A673 (cell line): Measurements from ENCODE around the gene PDE5A. TPM values are rescaled to one million over a fixed set of nuclear protein-coding genes. Genes with fewer than 3 reads are reported as not detected.
A peak's percentile ranks its signal among the peaks of the same experiment; 100 is the strongest.

Experiments
- BruUV-seq: library from RNA; stranded (reverse); fragments of 400-500 nt; replicated peaks from 2 replicates; lab custom pipeline; 2021; lab: Mats Ljungman, UMichigan
- CTCF ChIA-PET: fragments of 300-600 bp; sonication (Branson Sonifier 250); formaldehyde crosslinking; loops from one replicate; lab custom pipeline; 2022; ENCODE audit warnings: antibody characterized with exemption; lab: Charles Lee
- POLR2A ChIA-PET: fragments of 300-600 bp; sonication (Branson Sonifier 250); formaldehyde crosslinking; loops from one replicate; lab custom pipeline; 2022; ENCODE audit warnings: antibody characterized with exemption; ENCODE audit not compliant: low non-redundant PET; lab: Charles Lee
- DNase-seq: peaks from one replicate; pipeline ENCODE4 v3.0.0-alpha.2; 2015; ENCODE audit warnings: low spot score
- H3K27ac ChIP-seq: fragments of 200-600 bp; sonication (generic); 2 replicates; pipeline ENCODE4 v1.5.1; 2016; ENCODE audit warnings: mixed run types, low read depth, mild to moderate bottlenecking, mixed read lengths, antibody characterized with exemption, low read length; ENCODE audit not compliant: poor library complexity, severe bottlenecking
- H3K27me3 ChIP-seq: fragments of 200-600 bp; sonication (generic); replicated peaks from 2 replicates; pipeline ENCODE4 v1.6.1; 2017; ENCODE audit warnings: mixed run types, low read depth, mild to moderate bottlenecking, mixed read lengths, antibody characterized with exemption, low read length; ENCODE audit not compliant: insufficient read depth, poor library complexity
- H3K36me3 ChIP-seq: fragments of 200-600 bp; sonication (generic); 2 replicates; pipeline ENCODE4 v1.6.1; 2016; ENCODE audit warnings: mixed run types, mild to moderate bottlenecking, mixed read lengths, antibody characterized with exemption, low read length; ENCODE audit not compliant: insufficient read depth, poor library complexity, severe bottlenecking
- H3K4me1 ChIP-seq: fragments of 200-600 bp; sonication (generic); 2 replicates; pipeline ENCODE4 v1.6.1; 2017; ENCODE audit warnings: mixed run types, mild to moderate bottlenecking, mixed read lengths, antibody characterized with exemption, low read length; ENCODE audit not compliant: insufficient read depth, poor library complexity, severe bottlenecking
- H3K4me3 ChIP-seq: fragments of 200-600 bp; sonication (generic); 2 replicates; pipeline ENCODE4 v1.5.1; 2016; ENCODE audit warnings: low read depth, mixed run types, mild to moderate bottlenecking, mixed read lengths, low read length; ENCODE audit not compliant: poor library complexity, severe bottlenecking
- H3K9me3 ChIP-seq: fragments of 200-600 bp; sonication (generic); 2 replicates; pipeline ENCODE4 v1.6.1; 2016; ENCODE audit warnings: mixed run types, low read depth, mild to moderate bottlenecking, mixed read lengths, antibody characterized with exemption, low read length; ENCODE audit not compliant: poor library complexity, severe bottlenecking
- EZH2 ChIP-seq: fragments of 200-600 bp; sonication (generic); IDR thresholded peaks from 2 replicates; pipeline ENCODE4 v1.6.1; 2017; ENCODE audit warnings: borderline replicate concordance, low read depth, mild to moderate bottlenecking, mixed read lengths, antibody characterized with exemption, low read length; ENCODE audit not compliant: poor library complexity, severe bottlenecking
- intact Hi-C: fragments of 100-400 bp; cut with micrococcal nuclease; formaldehyde crosslinking; loops from one replicate; pipeline ENCODE4 v1.10.0; 2022; ENCODE audit not compliant: unreplicated experiment
- total RNA-seq: library from RNA; stranded (reverse); gene quantifications from 2 replicates; pipeline ENCODE4 v1.2.3, GENCODE V29; 2021
- TF ChIP-seq, protein P1 (sequence below): fragments of 300-800, 200-600 bp; sonication (generic); conservative IDR thresholded peaks from 2 replicates; pipeline ENCODE4 v1.5.1; 2017; ENCODE audit warnings: low read depth, mild to moderate bottlenecking, antibody characterized with exemption, low read length, moderate library complexity, mixed read lengths

PDE5A gene
- total RNA-seq, 1 experiment from 2014 or later: 1.2 TPM

DNA sequence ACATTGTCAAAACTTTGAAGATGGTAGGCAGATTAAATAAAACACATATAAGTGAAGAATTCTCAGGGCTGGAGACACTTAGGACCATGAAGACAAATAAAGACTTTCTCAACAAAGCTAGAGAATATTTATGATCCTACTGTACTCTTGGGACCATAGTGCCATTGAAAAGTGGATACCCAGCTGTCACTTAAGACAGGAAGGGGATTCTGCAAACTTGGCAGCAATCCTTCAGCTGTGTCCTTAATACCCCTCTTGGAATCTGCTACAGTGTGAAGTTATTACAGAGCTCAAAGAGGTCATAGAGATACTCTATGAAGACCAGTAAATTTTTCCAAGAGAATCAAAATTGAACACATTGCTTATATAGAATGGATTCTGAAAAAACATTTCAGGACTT lies 24.3 kb downstream of the PDE5A start:
- no peak overlapping the region for H3K27ac ChIP-seq
- intact Hi-C loops: no loop called here
- DNase-seq: peak; percentile 77
- TF ChIP-seq, protein P1, sequence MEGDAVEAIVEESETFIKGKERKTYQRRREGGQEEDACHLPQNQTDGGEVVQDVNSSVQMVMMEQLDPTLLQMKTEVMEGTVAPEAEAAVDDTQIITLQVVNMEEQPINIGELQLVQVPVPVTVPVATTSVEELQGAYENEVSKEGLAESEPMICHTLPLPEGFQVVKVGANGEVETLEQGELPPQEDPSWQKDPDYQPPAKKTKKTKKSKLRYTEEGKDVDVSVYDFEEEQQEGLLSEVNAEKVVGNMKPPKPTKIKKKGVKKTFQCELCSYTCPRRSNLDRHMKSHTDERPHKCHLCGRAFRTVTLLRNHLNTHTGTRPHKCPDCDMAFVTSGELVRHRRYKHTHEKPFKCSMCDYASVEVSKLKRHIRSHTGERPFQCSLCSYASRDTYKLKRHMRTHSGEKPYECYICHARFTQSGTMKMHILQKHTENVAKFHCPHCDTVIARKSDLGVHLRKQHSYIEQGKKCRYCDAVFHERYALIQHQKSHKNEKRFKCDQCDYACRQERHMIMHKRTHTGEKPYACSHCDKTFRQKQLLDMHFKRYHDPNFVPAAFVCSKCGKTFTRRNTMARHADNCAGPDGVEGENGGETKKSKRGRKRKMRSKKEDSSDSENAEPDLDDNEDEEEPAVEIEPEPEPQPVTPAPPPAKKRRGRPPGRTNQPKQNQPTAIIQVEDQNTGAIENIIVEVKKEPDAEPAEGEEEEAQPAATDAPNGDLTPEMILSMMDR: no peak
- TF ChIP-seq EZH2: no peak
- H3K9me3 ChIP-seq: no peaks in the 10 kb centered on the region
- ChIA-PET CTCF (no interaction called here), POLR2A (no interaction called here)
- H3K4me1 ChIP-seq: peaks cover 17% of the 10 kb centered on the region
- BruUV-seq: no TSS peak
- no peaks in the 10 kb centered on the region for H3K36me3 ChIP-seq
- no peak overlapping the region for H3K4me3 ChIP-seq
- no peaks in the 10 kb centered on the region for H3K27me3 ChIP-seq

DNA sequence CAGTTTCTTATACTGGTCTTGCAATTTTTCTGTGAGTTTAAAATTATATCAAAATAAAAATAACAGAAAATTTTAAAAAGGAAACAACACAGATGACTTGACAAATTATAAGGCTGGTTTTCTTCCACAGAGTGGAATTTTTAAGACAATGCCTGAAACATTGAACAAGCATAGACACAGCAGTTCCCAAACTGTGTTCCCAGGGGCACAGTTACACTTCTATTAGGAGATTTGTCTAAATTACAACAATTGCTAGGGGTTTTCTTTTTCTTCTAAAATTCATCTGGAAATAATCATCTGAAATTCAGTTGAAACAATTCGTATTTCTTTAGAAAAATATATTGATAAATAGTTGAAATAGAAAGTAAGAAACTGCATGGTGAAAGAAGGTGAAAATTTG lies 26.2 kb downstream of the PDE5A start:
- TF ChIP-seq, protein P1: no peak
- no peak for TF ChIP-seq EZH2
- Histone ChIP-seq H3K9me3 (no peaks in the 10 kb centered on the region), H3K4me1 (peaks cover 17% of the 10 kb centered on the region), H3K27ac (no peak overlapping the region), H3K4me3 (no peak overlapping the region), H3K36me3 (no peaks in the 10 kb centered on the region), H3K27me3 (no peaks in the 10 kb centered on the region)
- CTCF ChIA-PET: no interaction called here
- no peak for DNase-seq
- no TSS peak for BruUV-seq
- POLR2A ChIA-PET: no interaction called here
- intact Hi-C loops: no loop called here

- intact Hi-C loops: no loop called here
- H3K27ac ChIP-seq: no peak overlapping the region
- DNase-seq: no peak
- H3K27me3 ChIP-seq: no peaks in the 10 kb centered on the region
- H3K4me1 ChIP-seq: peaks cover 1% of the 10 kb centered on the region
- CTCF ChIA-PET: no interaction called here
- no TSS peak for BruUV-seq
- no peaks in the 10 kb centered on the region for H3K36me3 ChIP-seq
- POLR2A ChIA-PET: no interaction called here
- H3K9me3 ChIP-seq: no peaks in the 10 kb centered on the region
- no peak overlapping the region for H3K4me3 ChIP-seq
- TF ChIP-seq EZH2: no peak
- TF ChIP-seq, protein P1: no peak
Observed at GRCh38 chr4:119598521-119598920, 30.1 kb downstream of the PDE5A start.
